ENCODE results near the gene CASZ1. TPM values are rescaled to one million over a fixed set of nuclear protein-coding genes. Genes with fewer than 3 reads are reported as not detected.
A peak's percentile ranks its signal among the peaks of the same experiment; 100 is the strongest.

The CASZ1 gene
- total RNA-seq, 3 donors from 2014 or later (not counting 1 experiment from before 2014, with no cell fraction given): 55.9 to 83.0 (median 70.6) TPM

GRCh38 chr1:10671622-10672342 is 124.7 kb downstream of the CASZ1 start:
- intact Hi-C loops (cut with micrococcal nuclease): no loop called here

GRCh38 chr1:10671090-10671489 is 125.4 kb downstream of the CASZ1 start:
- Histone ChIP-seq H3K36me3 (ENCODE audit: control insufficient read depth, insufficient read depth, low read length) (no peaks in the 10 kb centered on the region), H3K9me3 (ENCODE audit: control insufficient read depth, insufficient read depth, low read length) (no peaks in the 10 kb centered on the region), H3K27me3 (ENCODE audit: control insufficient read depth, insufficient read depth, low read length) (no peaks in the 10 kb centered on the region), H3K4me3 (ENCODE audit: low read length) (no peak overlapping the region), H3K4me1 (ENCODE audit: control insufficient read depth, insufficient read depth, low read length) (peaks cover 8% of the 10 kb centered on the region), H3K27ac (ENCODE audit: low read length) (no peak overlapping the region)
- peak overlapping the region in 1 of 2 donors; percentile 62 for H3K27ac Mint-ChIP-seq
- H3K4me3 Mint-ChIP-seq: no peak overlapping the region
- 39% methylated on average over 18 of the region's 18 CpGs for WGBS (ENCODE audit: insufficient coverage)
- H3K27me3 Mint-ChIP-seq (ENCODE audit: low read depth in 2 of 2): no peaks in the 10 kb centered on the region
- peaks cover 17 to 25% of the 10 kb centered on the region in 2 donors for H3K4me1 Mint-ChIP-seq
- DNase-seq: no peak
- H3K36me3 Mint-ChIP-seq: no peaks in the 10 kb centered on the region
- peak in 1 of 3 donors; percentile 13 for ATAC-seq
- no peaks in the 10 kb centered on the region for H3K9me3 Mint-ChIP-seq
- TF ChIP-seq CTCF (IDR thresholded peaks at IDR 0.05): no peak
- intact Hi-C loops (cut with micrococcal nuclease): no loop called here

More at GRCh38 chr1:10671622-10672342, 124.7 kb downstream of the CASZ1 start:
- 87% methylated on average over 25 of the region's 27 CpGs for WGBS (ENCODE audit: insufficient coverage)
- H3K27me3 ChIP-seq (ENCODE audit: control insufficient read depth, insufficient read depth, low read length): no peaks in the 10 kb centered on the region
- H3K36me3 Mint-ChIP-seq: no peaks in the 10 kb centered on the region
- H3K4me1 Mint-ChIP-seq: peaks cover 24 to 28% of the 10 kb centered on the region in 2 donors
- TF ChIP-seq CTCF (IDR thresholded peaks at IDR 0.05): no peak
- peak overlapping the region in 1 of 2 donors; percentile 62 for H3K27ac Mint-ChIP-seq
- no peak overlapping the region for H3K27ac ChIP-seq (ENCODE audit: low read length)
- no peak overlapping the region for H3K4me3 Mint-ChIP-seq
- no peaks in the 10 kb centered on the region for H3K36me3 ChIP-seq (ENCODE audit: control insufficient read depth, insufficient read depth, low read length)
- ATAC-seq (peak in 1 of 3 donors; percentile 16), DNase-seq (no peak)
- H3K27me3 Mint-ChIP-seq (ENCODE audit: low read depth in 2 of 2): no peaks in the 10 kb centered on the region
- peaks cover 8% of the 10 kb centered on the region for H3K4me1 ChIP-seq (ENCODE audit: control insufficient read depth, insufficient read depth, low read length)
- H3K4me3 ChIP-seq (ENCODE audit: low read length): no peak overlapping the region
- H3K9me3 ChIP-seq (ENCODE audit: control insufficient read depth, insufficient read depth, low read length): no peaks in the 10 kb centered on the region
- H3K9me3 Mint-ChIP-seq: no peaks in the 10 kb centered on the region

- no peak for ATAC-seq
- Histone ChIP-seq H3K4me1 (ENCODE audit: control insufficient read depth, insufficient read depth, low read length) (peaks cover 8% of the 10 kb centered on the region), H3K27ac (ENCODE audit: low read length) (no peak overlapping the region), H3K36me3 (ENCODE audit: control insufficient read depth, insufficient read depth, low read length) (peaks cover 1% of the 10 kb centered on the region), H3K4me3 (ENCODE audit: low read length) (no peak overlapping the region), H3K9me3 (ENCODE audit: control insufficient read depth, insufficient read depth, low read length) (no peaks in the 10 kb centered on the region), H3K27me3 (ENCODE audit: control insufficient read depth, insufficient read depth, low read length) (no peaks in the 10 kb centered on the region)
- Mint-ChIP-seq H3K27ac (peak overlapping the region; percentile 21 to 62), H3K9me3 (no peaks in the 10 kb centered on the region), H3K27me3 (ENCODE audit: low read depth in 2 of 2) (no peaks in the 10 kb centered on the region), H3K4me1 (peaks cover 16 to 29% of the 10 kb centered on the region in 2 donors), H3K4me3 (no peak overlapping the region), H3K36me3 (no peaks in the 10 kb centered on the region)
- WGBS (ENCODE audit: insufficient coverage): 91% methylated on average over 10 of the region's 10 CpGs
- no peak for DNase-seq
- no peak for TF ChIP-seq CTCF (IDR thresholded peaks at IDR 0.05)
- intact Hi-C loops (cut with micrococcal nuclease): no loop called here
Measured at GRCh38 chr1:10670190-10670589, 126.3 kb downstream of the CASZ1 start.
